HepG2 (cell line): Measurements from ENCODE around the gene WSB2. TPM values are rescaled to one million over a fixed set of nuclear protein-coding genes. Genes with fewer than 3 reads are reported as not detected.

ENCODE experiments used
- ARID5B ChIP-seq: IDR thresholded peaks from 2 replicates; pipeline ENCODE4 v1.4.0; 2020; ENCODE audit warnings: mild to moderate bottlenecking, missing genetic modification reagents
- CREM ChIP-seq, 2 experiments: sonication (generic) in 1 of 2; formaldehyde crosslinking in 1 of 2; IDR thresholded peaks; 2 replicates each; pipeline versions ENCODE4 v1.4.0 to v1.6.1; 2016 to 2020; ENCODE audit warnings: antibody characterized with exemption in 1 of 2, mild to moderate bottlenecking in 1 of 2, missing genetic modification reagents in 1 of 2
- FOSL2 ChIP-seq: sonication (generic); formaldehyde crosslinking; IDR thresholded peaks from 2 replicates; pipeline ENCODE4 v1.4.0; 2020; ENCODE audit warnings: missing genetic modification reagents
- FOXA3 ChIP-seq: IDR thresholded peaks from 2 replicates; pipeline ENCODE4 v1.6.1; 2016; ENCODE audit warnings: missing genetic modification reagents, missing compliant biosample characterization
- PATZ1 ChIP-seq: sonication (generic); formaldehyde crosslinking; IDR thresholded peaks from 2 replicates; pipeline ENCODE4 v1.4.0; 2020; ENCODE audit warnings: missing genetic modification reagents
- RBM22 ChIP-seq: fragments of 200-400 bp; formaldehyde crosslinking; optimal IDR thresholded peaks from 2 replicates; pipeline ENCODE3; 2017; ENCODE audit warnings: mild to moderate bottlenecking, low read length, moderate library complexity
- SALL1 ChIP-seq: sonication (generic); formaldehyde crosslinking; IDR thresholded peaks from 2 replicates; pipeline ENCODE4 v1.8.0; 2022; ENCODE audit warnings: mild to moderate bottlenecking, missing genetic modification reagents
- THRA ChIP-seq: sonication (generic); formaldehyde crosslinking; IDR thresholded peaks from 2 replicates; pipeline ENCODE4 v1.4.0; 2020; ENCODE audit warnings: missing genetic modification reagents, borderline replicate concordance
- ZGPAT ChIP-seq: IDR thresholded peaks from 2 replicates; pipeline ENCODE4 v1.6.1; 2016; ENCODE audit warnings: mild to moderate bottlenecking
- ZNF121 ChIP-seq: sonication (generic); formaldehyde crosslinking; IDR thresholded peaks from 2 replicates; pipeline ENCODE4 v1.5.0; 2020; ENCODE audit warnings: mild to moderate bottlenecking, missing genetic modification reagents
- ZNF142 ChIP-seq: sonication (generic); formaldehyde crosslinking; IDR thresholded peaks from 2 replicates; pipeline ENCODE4 v1.4.0; 2020; ENCODE audit warnings: missing genetic modification reagents
- ZNF331 ChIP-seq: sonication (generic); formaldehyde crosslinking; IDR thresholded peaks from 2 replicates; pipeline ENCODE4 v1.4.0; 2020; ENCODE audit warnings: missing genetic modification reagents
- polyA plus RNA-seq, 8 experiments: library from polyadenylated mRNA; depleted of rRNA in 3 of 8; stranded (reverse) in 7 of 8; unstranded in 1 of 8; fragments of >200 nt; fragmentation: Illumina TruSeq in 4 of 8; extraction: Trizol in 4 of 8; gene quantifications; 2 replicates each; pipeline versions ENCODE4 v1.2.1 to v1.2.3, GENCODE V29; 2011 to 2016; ENCODE audit warnings: low read depth in 4 of 8, missing spikeins in 1 of 8, mixed read lengths in 1 of 8; ENCODE audit not compliant: insufficient read depth in 1 of 8
- total RNA-seq, 5 experiments: library from RNA; depleted of rRNA; stranded (reverse); fragments of >200 nt; fragmentation: Illumina TruSeq; extraction: Trizol; gene quantifications; 2 replicates each; pipeline ENCODE4 v1.2.3, GENCODE V29; 2016; ENCODE audit warnings: low read depth in 1 of 5

WSB2 gene
- total and polyA plus RNA-seq, 2 of the 13 experiments (the other 11 are each of a cell fraction or from before 2014, with no cell fraction given): 31.0 to 82.8 TPM

- TF ChIP-seq SALL1 (CRISPR knock-in tag): peak; percentile 75
- peak; percentile 21; the same call in 1 of the 2 replicates for TF ChIP-seq ZNF331 (CRISPR knock-in tag)
- TF ChIP-seq RBM22: no peak
- TF ChIP-seq ZNF142 (CRISPR knock-in tag): 0 out of 2 replicates have a peak, but pooled peaks have one; percentile 30
- peak; percentile 38 for TF ChIP-seq FOSL2 (CRISPR knock-in tag)
- TF ChIP-seq ZNF121 (CRISPR knock-in tag): 0 out of 2 replicates have a peak, but pooled peaks have one; percentile 13
- TF ChIP-seq THRA: peak; percentile 35; the same call in 1 of the 2 replicates
- TF ChIP-seq FOXA3 (CRISPR knock-in tag): peak; percentile 69
- TF ChIP-seq CREM (IDR thresholded peaks at IDR 0.05): 0 out of 2 replicates have a peak, but pooled peaks have one; percentile 27
- no peak for TF ChIP-seq CREM (CRISPR knock-in tag; IDR thresholded peaks at IDR 0.05)
- 0 out of 2 replicates have a peak, but pooled peaks have one; percentile 14 for TF ChIP-seq PATZ1 (CRISPR knock-in tag)
- TF ChIP-seq ZGPAT (CRISPR knock-in tag): peak; percentile 71; the same call in 1 of the 2 replicates
- TF ChIP-seq ARID5B (CRISPR knock-in tag): peak; percentile 61
These were observed 4.9 kb downstream of the WSB2 start (continued) for GRCh38 chr12:118055865-118056773.
